ENCODE results near the gene CUEDC1.
A peak's percentile ranks its signal among the peaks of the same experiment; 100 is the strongest.

Gene CUEDC1, protein sequence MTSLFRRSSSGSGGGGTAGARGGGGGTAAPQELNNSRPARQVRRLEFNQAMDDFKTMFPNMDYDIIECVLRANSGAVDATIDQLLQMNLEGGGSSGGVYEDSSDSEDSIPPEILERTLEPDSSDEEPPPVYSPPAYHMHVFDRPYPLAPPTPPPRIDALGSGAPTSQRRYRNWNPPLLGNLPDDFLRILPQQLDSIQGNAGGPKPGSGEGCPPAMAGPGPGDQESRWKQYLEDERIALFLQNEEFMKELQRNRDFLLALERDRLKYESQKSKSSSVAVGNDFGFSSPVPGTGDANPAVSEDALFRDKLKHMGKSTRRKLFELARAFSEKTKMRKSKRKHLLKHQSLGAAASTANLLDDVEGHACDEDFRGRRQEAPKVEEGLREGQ

DNA sequence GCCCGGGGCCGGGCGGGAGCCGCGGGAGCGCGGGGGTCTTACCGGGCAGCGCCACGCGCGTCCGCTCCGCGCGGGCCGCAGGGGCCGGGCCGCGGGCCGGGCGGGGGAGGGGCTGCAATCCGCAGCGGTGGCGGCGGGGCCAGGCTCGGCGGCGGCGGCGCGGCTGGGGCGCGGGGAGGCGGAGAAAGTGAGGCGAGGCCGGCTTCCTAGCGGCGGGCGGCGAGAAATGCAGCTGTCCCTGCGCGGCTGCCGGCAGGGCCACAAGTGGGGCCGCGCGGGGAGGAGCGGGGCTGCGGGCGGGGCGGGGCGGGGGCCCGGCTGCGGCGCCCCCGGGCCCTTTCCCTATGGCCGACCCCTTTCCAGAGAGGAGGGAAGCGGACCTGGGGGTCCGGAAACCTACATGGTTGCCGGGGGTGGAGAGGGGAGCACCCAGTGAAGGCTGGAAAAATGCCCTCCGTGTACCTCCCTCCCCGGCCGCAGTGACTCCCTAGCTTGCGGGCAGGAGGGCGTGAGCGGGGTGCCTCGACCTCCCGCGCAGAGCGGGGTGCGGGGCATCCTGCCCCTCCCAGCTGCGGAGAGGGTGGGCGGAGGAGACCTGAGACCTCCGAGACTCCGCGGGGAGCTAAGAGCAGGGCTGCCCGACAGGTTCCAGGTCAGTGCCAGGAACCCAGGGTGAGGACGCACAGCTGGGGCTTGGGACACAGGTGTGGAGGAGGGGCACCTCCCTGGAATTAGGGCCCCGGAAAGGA, at the start of gene CUEDC1:
CUEDC1 (minus strand) TSS at position 230 of the 749 bp plus-strand sequence. CDS start 69,848 bp downstream, outside the sequence.
- peak; percentile 49 for DNase-seq

DNA sequence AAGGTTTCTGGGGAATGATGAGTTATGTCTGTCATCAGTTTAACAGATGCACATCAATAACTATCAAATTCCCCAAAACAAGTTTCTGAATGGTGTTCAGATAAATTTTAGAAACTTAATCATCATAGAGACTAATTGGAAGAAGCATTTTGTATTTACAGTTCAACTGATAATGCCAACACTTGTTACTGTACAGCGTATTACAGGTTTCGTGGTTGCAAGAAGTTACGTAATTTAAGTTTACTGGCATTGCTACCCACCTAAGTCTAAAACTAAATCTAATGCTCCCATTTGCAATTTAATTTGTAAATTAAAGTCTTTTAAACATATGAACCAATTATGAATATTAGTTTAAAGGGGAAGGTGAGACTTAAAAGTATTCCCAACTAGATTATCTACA, 48.8 kb upstream of the CUEDC1 start:
- DNase-seq: no peak

DNA sequence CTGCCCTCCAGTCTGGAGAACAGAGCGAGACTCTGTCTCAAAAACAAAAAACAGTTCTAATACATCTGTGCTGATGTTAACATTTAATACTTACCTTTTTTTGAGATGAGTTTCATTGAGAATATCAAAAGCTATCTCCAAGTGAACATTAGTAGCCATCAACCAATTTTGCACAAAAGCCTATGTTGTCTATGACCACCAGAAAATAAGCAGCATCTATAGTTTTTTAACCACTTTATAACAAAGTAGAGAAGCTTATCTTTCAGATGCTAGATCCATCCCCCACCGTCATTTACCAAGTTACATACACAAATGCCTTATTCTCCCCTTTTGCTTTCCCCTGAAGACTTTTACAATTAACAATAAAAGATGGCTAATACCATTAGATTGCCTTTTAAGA, 47.8 kb upstream of the CUEDC1 start:
- DNase-seq: no peak

- DNase-seq: no peak
These were observed 47.1 kb upstream of the CUEDC1 start for GRCh38 chr17:58002154-58002948.

- DNase-seq: no peak
These were observed 46.4 kb upstream of the CUEDC1 start for GRCh38 chr17:58001461-58002124.

GRCh38 chr17:57999496-58000017, 44.3 kb upstream of the CUEDC1 start:
- peak; percentile 72 for DNase-seq

DNA sequence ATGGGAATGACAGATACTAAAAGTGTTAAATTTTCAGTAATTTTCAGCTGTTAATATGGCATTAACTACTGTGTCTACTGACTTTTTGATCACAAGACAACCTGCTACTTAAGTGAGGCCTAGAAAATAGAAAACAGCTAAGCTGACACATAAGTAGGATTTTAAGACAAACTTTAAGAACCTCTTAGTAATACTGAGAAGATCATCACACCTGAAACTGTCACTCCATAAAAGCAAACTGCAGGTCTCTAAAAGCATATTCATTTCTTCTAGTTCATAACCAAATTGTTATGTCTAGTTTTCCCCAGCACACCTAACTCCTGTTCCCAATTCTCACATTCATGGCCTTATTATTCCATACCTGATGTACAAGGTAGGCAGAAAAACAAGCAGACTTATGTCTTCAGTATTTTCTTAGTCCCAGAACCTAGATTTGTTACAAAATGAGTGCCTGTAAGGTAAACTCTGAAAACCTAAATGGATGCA, 43.8 kb upstream of the CUEDC1 start:
- no peak for DNase-seq

GRCh38 chr17:57997085-57997809, 42.0 kb upstream of the CUEDC1 start:
- no peak for DNase-seq

DNA sequence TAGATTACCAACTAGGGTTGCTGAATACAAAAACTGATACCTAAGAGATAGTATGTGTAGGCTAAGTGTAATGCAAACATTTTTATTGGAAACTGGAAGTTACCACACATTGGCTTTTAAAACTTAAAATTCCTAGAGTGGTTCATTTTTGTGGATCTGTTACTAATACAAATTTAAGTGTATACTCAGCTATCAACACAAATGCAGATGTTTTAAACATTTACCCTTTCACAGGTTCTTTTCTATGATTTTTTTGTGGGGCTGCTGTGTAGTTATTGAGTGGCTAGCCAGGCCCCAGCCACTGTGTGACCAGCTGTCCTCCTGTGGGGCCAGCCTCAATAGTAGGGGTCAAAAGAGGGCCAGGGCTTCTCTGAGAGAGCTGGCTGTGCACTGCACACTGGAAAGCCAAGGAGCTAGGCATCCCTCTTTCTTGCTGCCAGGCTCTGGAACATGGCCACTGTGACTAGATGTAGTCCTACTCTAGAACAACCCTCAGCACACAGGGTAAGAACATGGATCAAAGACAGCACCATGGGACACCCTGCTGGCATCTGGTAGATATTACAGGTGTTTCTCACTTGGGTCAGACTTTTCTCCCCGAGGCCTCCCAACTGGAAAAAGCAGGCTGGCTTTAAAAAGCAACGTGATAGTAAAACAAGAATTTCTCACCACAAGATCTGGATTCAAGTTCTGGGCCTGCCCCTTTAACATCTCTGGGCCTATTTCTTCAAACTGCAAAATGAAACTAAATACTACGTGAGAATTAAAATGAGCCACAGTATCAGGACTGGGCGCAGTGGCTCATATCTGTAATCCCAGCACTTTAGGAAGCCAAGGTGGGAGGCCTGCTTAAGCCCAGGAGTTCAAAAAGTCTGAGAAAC, 40.1 kb upstream of the CUEDC1 start:
- DNase-seq: peak; percentile 80

- DNase-seq: no peak
These were observed 39.2 kb upstream of the CUEDC1 start for GRCh38 chr17:57994436-57994835.

- DNase-seq: peak; percentile 54
These were observed 38.5 kb upstream of the CUEDC1 start for GRCh38 chr17:57993471-57994365.

- DNase-seq: no peak
These were observed 36.3 kb upstream of the CUEDC1 start for GRCh38 chr17:57991537-57991936.

- DNase-seq: no peak
These were observed 34.8 kb upstream of the CUEDC1 start for GRCh38 chr17:57990037-57990436.

DNA sequence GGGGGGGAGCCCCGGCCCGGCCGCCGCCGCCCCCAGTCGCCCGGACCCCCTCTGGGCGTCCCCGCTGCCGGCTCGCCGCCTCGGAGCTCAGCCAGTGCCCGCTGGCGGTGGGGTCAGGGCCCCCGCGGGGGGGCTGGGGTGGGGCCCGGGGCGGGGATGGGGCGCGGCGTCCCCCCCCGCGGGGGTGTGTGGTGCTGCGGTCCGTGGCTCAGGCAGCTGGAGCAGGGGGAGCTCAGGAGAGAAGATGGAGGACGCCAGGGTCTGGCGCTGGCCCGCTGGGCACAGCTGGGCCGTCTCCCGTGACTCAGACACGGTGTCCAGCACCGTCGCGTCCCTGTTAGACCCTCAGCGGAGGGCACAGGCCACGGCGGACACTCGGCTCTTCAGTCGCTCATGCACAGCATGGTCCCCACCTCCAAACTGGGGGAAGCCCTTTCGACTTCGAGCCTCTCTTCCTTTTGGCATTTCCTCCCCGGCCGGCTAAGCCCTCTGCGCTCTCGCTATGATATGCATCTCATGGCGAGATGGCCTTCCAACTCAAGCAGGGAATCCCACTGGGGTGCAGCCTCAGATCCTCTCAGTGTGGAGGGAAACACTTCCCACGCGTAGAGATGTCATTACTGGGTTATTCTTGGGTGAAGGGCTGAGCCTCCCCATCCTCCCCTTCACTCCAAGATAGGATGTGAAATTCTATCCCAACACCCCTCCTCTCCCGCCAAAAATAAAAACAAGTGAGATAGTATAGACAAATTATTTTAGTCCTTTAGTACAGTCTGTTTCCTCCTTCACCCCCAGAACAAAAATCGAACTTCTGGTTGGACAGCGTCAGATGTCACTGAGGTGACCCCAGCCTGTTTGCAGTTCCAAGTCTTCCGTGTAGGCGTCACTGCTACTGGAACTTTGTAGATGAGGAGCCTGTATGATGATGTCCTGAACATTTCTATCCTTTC, 33.4 kb upstream of the CUEDC1 start:
- DNase-seq: peak; percentile 84

DNA sequence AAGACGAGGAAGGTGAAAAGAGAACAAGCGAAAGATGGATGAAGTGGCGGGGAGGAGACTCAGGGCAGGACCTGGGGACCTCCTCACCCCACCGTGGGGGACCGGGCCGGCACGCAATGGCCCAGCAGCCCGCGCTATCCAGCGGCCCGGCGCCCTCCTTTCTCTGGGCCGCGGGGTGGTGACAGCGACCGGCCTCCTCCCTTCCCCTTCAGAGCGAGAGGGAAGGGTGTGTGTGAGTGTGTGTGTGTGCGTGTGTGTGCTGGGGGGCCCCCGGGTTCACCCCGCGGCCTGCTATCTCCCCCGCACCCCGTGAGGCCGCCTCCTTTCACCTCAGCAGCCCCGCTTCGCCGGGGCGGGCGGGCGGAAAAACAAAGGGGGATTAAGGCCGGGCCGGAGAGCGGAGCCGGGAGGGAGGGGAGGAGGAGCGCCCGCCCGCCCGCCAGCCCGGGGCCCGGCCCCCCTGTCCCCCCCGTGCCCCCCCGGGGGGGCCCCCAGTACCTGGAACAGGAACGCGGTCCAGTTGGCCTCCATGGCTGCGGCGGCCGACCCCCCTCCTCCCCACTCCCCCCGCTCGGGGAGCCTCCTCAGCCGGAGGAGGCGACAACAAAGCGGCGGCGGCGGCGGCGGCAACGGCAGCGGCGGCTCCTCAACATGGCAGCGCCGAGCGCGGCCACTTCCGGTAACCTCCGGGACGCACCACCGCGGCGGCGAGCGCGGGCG, 32.5 kb upstream of the CUEDC1 start, which contains the start of gene VEZF1:
VEZF1 (minus strand) TSS at position 674 of the 720 bp plus-strand sequence; CDS start at position 531, 143 bp downstream.
- peak; percentile 80 for DNase-seq

DNA sequence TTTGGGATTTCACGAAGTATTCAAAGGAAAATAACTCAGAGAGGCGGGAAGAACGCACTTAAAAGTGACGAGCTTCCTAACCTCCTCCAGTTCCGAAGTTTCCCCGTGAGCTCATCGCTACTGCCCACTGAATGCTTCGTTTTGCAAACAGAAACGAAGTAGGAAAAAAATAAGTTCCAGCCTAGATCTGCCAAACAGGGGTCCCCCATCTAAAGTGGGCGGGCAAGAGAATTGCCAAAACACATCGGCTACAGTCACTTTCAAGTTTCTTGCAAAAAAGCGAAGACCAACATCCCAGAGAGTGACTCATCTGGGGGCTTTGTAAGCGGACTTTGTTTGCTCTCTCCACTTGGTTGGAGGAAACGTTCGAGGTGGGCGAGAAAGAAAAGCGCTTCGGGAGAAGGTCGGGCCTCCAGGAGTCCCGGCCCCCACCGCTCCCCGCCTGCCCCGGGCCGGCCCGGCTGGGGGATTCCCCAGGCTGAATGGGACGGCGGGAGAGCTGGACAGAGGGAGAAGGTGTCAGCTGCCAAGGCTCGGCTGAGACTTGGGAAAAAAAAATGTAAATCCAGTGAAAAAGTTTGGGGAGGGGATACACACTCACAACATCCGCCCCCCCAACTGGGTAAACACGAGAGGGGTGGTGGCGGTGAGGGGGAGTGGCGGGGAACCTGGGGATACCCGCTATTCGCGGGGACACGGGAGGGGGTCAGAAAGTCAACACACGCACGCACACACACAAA, 31.8 kb upstream of the CUEDC1 start:
- peak; percentile 26 for DNase-seq

GRCh38 chr17:57985675-57985974, 30.4 kb upstream of the CUEDC1 start:
- DNase-seq: no peak
